ENCODE results near the gene VAT1.

- no peak for TF ChIP-seq CTCF (IDR thresholded peaks at IDR 0.05)
- no peak for TF ChIP-seq POLR2A (IDR thresholded peaks at IDR 0.05)
Observed at GRCh38 chr17:42982266-42982665, 39.9 kb downstream of the VAT1 start.

Data from lower leg skin (tissue), 3 donors.